ENCODE measurements around the gene GALK2.

The GALK2 gene

GRCh38 chr15:49135911-49136310 is 34.1 kb upstream of the GALK2 start:
- no peak for TF ChIP-seq TAF1 (IDR thresholded peaks at IDR 0.05; ENCODE audit: borderline replicate concordance, insufficient read depth, low read length)
- TF ChIP-seq FOXP2 (optimal IDR thresholded peaks at IDR 0.05; ENCODE audit: borderline replicate concordance, extremely low read depth, extremely low read length, insufficient read depth): no peak
- TF ChIP-seq REST (IDR thresholded peaks at IDR 0.05; ENCODE audit: insufficient read depth in 1 of 2, low read depth in 2 of 2, low read length in 2 of 2): no peak
- TF ChIP-seq POLR2AphosphoS5 (IDR thresholded peaks at IDR 0.05; ENCODE audit: low read depth, low read length): no peak
- TF ChIP-seq SIN3A (IDR thresholded peaks at IDR 0.05; ENCODE audit: borderline replicate concordance, insufficient read depth, low read length): no peak

DNA sequence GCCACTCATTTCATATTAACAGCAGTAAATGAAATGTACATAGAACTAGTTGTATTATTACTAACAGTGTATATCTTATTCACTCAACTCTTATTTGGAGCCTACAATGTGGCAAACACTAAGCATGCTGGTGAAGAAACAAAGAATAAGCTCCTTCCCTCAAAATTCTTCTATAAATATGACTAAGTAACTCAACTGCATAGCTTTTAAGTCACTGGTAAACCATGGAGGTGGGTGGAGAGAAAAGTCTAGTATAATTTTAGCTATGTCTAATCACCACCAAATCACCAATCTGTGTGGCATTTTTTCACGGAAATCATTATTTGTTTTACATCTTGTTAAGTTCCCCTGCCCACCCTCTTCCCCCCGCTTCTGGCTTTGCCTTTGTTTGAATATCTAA is 32.2 kb upstream of the GALK2 start:
- no peak for TF ChIP-seq TAF1 (IDR thresholded peaks at IDR 0.05; ENCODE audit: borderline replicate concordance, insufficient read depth, low read length)
- TF ChIP-seq SIN3A (IDR thresholded peaks at IDR 0.05; ENCODE audit: borderline replicate concordance, insufficient read depth, low read length): no peak
- TF ChIP-seq FOXP2 (optimal IDR thresholded peaks at IDR 0.05; ENCODE audit: borderline replicate concordance, extremely low read depth, extremely low read length, insufficient read depth): no peak
- no peak for TF ChIP-seq POLR2AphosphoS5 (IDR thresholded peaks at IDR 0.05; ENCODE audit: low read depth, low read length)
- no peak for TF ChIP-seq REST (IDR thresholded peaks at IDR 0.05; ENCODE audit: insufficient read depth in 1 of 2, low read depth in 2 of 2, low read length in 2 of 2)

DNA sequence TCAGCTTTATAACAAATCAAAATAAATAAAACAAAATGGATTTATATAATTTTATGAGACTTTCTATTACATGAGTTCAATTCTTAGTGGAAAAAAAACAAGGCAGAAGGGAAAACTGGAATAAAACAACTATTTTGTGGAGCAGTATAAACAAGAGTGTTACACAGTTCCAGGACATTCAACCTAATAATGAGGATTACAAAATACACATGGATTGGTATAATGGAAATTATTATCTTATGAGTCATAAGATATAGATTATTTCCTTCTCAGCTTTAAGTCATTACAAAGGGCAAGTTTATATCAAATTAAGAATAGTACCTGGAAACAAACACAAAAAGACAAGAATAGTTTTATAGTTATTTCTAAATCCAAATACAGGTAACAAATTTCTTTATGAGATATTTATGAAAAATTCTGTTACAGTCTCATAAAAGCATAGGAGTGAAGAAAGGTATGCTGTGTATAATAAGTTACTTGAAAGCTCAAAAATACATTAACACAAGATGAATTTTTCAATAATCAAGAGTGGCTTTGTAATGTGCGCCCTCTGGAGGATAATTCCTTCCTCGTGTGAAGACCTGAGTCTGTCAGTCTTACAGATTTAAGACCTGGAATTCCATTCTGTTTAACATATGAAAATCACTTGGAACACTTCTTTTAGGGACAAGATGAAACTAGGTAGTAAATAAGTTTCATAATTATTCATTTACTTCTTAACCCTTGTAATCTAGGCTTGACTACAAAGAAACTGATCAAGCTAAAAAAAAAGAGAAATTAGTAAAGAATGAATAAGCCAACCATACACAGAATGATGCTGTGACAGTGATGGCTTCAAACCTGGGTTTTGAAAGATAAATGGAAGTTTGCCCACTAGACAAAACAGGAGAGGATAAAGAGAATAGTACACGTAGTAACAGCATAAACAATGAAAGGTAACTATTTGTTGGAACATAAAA is 24.1 kb upstream of the GALK2 start:
- TF ChIP-seq POLR2AphosphoS5 (IDR thresholded peaks at IDR 0.05; ENCODE audit: low read depth, low read length): no peak
- no peak for TF ChIP-seq SIN3A (IDR thresholded peaks at IDR 0.05; ENCODE audit: borderline replicate concordance, insufficient read depth, low read length)
- TF ChIP-seq FOXP2 (optimal IDR thresholded peaks at IDR 0.05; ENCODE audit: borderline replicate concordance, extremely low read depth, extremely low read length, insufficient read depth): no peak
- no peak for TF ChIP-seq REST (IDR thresholded peaks at IDR 0.05; ENCODE audit: insufficient read depth in 1 of 2, low read depth in 2 of 2, low read length in 2 of 2)
- TF ChIP-seq TAF1 (IDR thresholded peaks at IDR 0.05; ENCODE audit: borderline replicate concordance, insufficient read depth, low read length): no peak

DNA sequence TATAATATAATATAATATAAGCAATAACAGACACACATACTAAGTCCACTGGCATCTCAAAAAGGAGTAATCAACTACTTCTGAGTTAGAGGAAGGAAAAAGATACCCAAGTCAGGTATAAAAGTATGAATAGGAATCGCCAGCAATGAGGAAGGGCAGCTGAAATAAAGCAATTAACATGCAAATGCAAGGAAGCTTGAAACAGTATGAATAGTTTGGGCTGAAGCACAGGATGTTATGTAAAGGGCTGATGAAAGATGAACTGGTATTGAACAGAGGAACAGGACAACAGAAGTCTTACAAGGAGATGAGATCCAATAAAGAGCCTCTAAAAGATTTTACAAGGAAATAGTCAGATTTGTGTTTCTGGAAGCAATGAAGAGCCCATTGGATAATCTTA is 21.7 kb upstream of the GALK2 start:
- TF ChIP-seq FOXP2 (optimal IDR thresholded peaks at IDR 0.05; ENCODE audit: borderline replicate concordance, extremely low read depth, extremely low read length, insufficient read depth) (no peak), TAF1 (IDR thresholded peaks at IDR 0.05; ENCODE audit: borderline replicate concordance, insufficient read depth, low read length) (no peak), SIN3A (IDR thresholded peaks at IDR 0.05; ENCODE audit: borderline replicate concordance, insufficient read depth, low read length) (no peak), POLR2AphosphoS5 (IDR thresholded peaks at IDR 0.05; ENCODE audit: low read depth, low read length) (no peak), REST (IDR thresholded peaks at IDR 0.05; ENCODE audit: insufficient read depth in 1 of 2, low read depth in 2 of 2, low read length in 2 of 2) (no peak)
